HCT116 (cell line): Measurements from ENCODE around the gene MXD1. TPM values are rescaled to one million over a fixed set of nuclear protein-coding genes. Genes with fewer than 3 reads are reported as not detected.
A peak's percentile ranks its signal among the peaks of the same experiment; 100 is the strongest.

ENCODE experiments used
- ATAC-seq: fragments of 200-7000 bp; cut with Tn5 transposase; 2 replicates; pipeline ENCODE4 v1.9.1; 2020; ENCODE audit warnings: mild to moderate bottlenecking, moderate library complexity
- BruUV-seq: library from RNA; stranded (reverse); fragments of 400-500 nt; replicated peaks from 2 replicates; lab custom pipeline; 2021; lab: Mats Ljungman, UMichigan
- CTCF ChIA-PET: fragments of 300-600 bp; sonication (Branson Sonifier 250); formaldehyde crosslinking; loops from one replicate; lab custom pipeline; 2021; ENCODE audit warnings: antibody characterized with exemption; lab: Charles Lee
- POLR2A ChIA-PET: fragments of 300-600, 350-600 bp; sonication (Branson Sonifier 250); formaldehyde crosslinking; loops from one replicate; lab custom pipeline; 2021; ENCODE audit warnings: antibody characterized with exemption; lab: Charles Lee
- RAD21 ChIA-PET, 2 experiments: fragments of 300-600 bp; sonication (Branson Sonifier 250); formaldehyde crosslinking; loops; one replicate each; lab custom pipeline; 2023; ENCODE audit warnings: low total read pairs in 2 of 2; ENCODE audit not compliant: uncharacterized antibody in 2 of 2, unreplicated experiment in 2 of 2, low non-redundant PET in 1 of 2; lab: Charles Lee
- DNase-seq: peaks from one replicate; pipeline ENCODE4 v3.0.0-alpha.2; 2010; ENCODE audit warnings: low read depth, low spot score
- H2AFZ ChIP-seq: fragments of 200-600 bp; shearing (Covaris generic), sonication (generic); 2 replicates; pipeline ENCODE4 v1.6.1; 2017; ENCODE audit warnings: low read depth, mixed run types, mixed read lengths, antibody characterized with exemption, low read length; ENCODE audit not compliant: poor library complexity, severe bottlenecking
- H3K27ac ChIP-seq: 2 replicates; pipeline ENCODE4 v1.5.1; 2012; ENCODE audit warnings: low read depth, low read length
- H3K27me3 ChIP-seq: fragments of 200-600 bp; sonication (generic); 2 replicates; pipeline ENCODE4 v1.6.1; 2016; ENCODE audit warnings: mixed run types, low read length, mixed read lengths; ENCODE audit not compliant: insufficient read depth
- H3K36me3 ChIP-seq, 2 experiments: fragments of 200-500 bp in 1 of 2; fragments of 200-600 bp in 1 of 2; sonication (Bioruptor generic) in 1 of 2; sonication (generic) in 1 of 2; 2 replicates each; pipeline versions ENCODE4 v1.5.1 to v1.6.1; 2014 to 2016; ENCODE audit warnings: low read length in 2 of 2, inconsistent platforms in 1 of 2, mixed read lengths in 1 of 2, mixed run types in 1 of 2; ENCODE audit not compliant: insufficient read depth in 2 of 2, control insufficient read depth in 1 of 2
- H3K4me1 ChIP-seq, 2 experiments: fragments of 200-600 bp in 1 of 2; sonication (generic) in 1 of 2; 2 replicates each; pipeline versions ENCODE4 v1.5.1 to v1.6.1; 2012 to 2017; ENCODE audit warnings: low read length in 2 of 2, inconsistent platforms in 1 of 2, mild to moderate bottlenecking in 1 of 2, mixed read lengths in 1 of 2, mixed run types in 1 of 2, moderate library complexity in 1 of 2; ENCODE audit not compliant: insufficient read depth in 2 of 2, control insufficient read depth in 1 of 2
- H3K4me2 ChIP-seq: fragments of 200-600 bp; sonication (generic); 2 replicates; pipeline ENCODE4 v1.6.1; 2017; ENCODE audit warnings: mixed run types, low read length, mixed read lengths
- H3K4me3 ChIP-seq, 2 experiments: fragments of 200-600 bp in 1 of 2; sonication (generic) in 1 of 2; replicated peaks in 1 of 2; 2 replicates each; pipeline ENCODE4 v1.5.1; 2011 to 2016; ENCODE audit warnings: low read length in 2 of 2, control low read depth in 1 of 2, low read depth in 1 of 2, mild to moderate bottlenecking in 1 of 2, mixed read lengths in 1 of 2, mixed run types in 1 of 2
- H3K79me2 ChIP-seq: fragments of 200-600 bp; sonication (generic); 2 replicates; pipeline ENCODE4 v1.6.1; 2017; ENCODE audit warnings: mild to moderate bottlenecking, mixed run types, low read length, moderate library complexity, mixed read lengths; ENCODE audit not compliant: insufficient read depth
- H3K9ac ChIP-seq: fragments of 200-600 bp; sonication (generic); 2 replicates; pipeline ENCODE4 v1.6.1; 2016; ENCODE audit warnings: low read length, mixed read lengths
- H3K9me2 ChIP-seq: fragments of 200-600 bp; sonication (generic), shearing (Covaris generic); 2 replicates; pipeline ENCODE4 v1.6.1; 2017; ENCODE audit warnings: mixed run types, mild to moderate bottlenecking, moderate library complexity; ENCODE audit not compliant: insufficient read depth
- H3K9me3 ChIP-seq, 2 experiments: fragments of 200-500 bp in 1 of 2; fragments of 200-600 bp in 1 of 2; sonication (Bioruptor generic) in 1 of 2; sonication (generic) in 1 of 2; 2 replicates each; pipeline ENCODE4 v1.6.1; 2014 to 2017; ENCODE audit warnings: low read length in 2 of 2, mixed read lengths in 2 of 2, inconsistent platforms in 1 of 2, low read depth in 1 of 2, mild to moderate bottlenecking in 1 of 2, mixed run types in 1 of 2, moderate library complexity in 1 of 2; ENCODE audit not compliant: control insufficient read depth in 1 of 2, insufficient read depth in 1 of 2
- H4K20me1 ChIP-seq: fragments of 200-600 bp; sonication (generic), shearing (Covaris generic); 2 replicates; pipeline ENCODE4 v1.6.1; 2017; ENCODE audit warnings: mixed run types, mild to moderate bottlenecking, moderate library complexity; ENCODE audit not compliant: insufficient read depth
- EGR1 ChIP-seq: IDR thresholded peaks from 2 replicates; pipeline ENCODE4 v1.6.1; 2012; ENCODE audit warnings: low read depth
- FOSL1 ChIP-seq: IDR thresholded peaks from 2 replicates; pipeline ENCODE4 v1.6.1; 2012; ENCODE audit warnings: low read depth
- JUND ChIP-seq: IDR thresholded peaks from 2 replicates; pipeline ENCODE4 v1.6.1; 2012
- MAX ChIP-seq: IDR thresholded peaks from 2 replicates; pipeline ENCODE4 v1.6.1; 2012
- RAD21 ChIP-seq: IDR thresholded peaks from 2 replicates; pipeline ENCODE4 v1.6.1; 2012; ENCODE audit warnings: low read depth, mild to moderate bottlenecking
- SP1 ChIP-seq: IDR thresholded peaks from 2 replicates; pipeline ENCODE4 v1.6.1; 2012; ENCODE audit warnings: low read depth
- ZBTB33 ChIP-seq: IDR thresholded peaks from 2 replicates; pipeline ENCODE4 v1.6.1; 2011; ENCODE audit warnings: mild to moderate bottlenecking, low read length, moderate library complexity; ENCODE audit not compliant: insufficient replicate concordance; ENCODE audit errors: extremely low read depth
- ZNF274 ChIP-seq: fragments of 200-500 bp; sonication (Bioruptor generic); IDR thresholded peaks from 2 replicates; pipeline ENCODE4 v1.6.1; 2014; ENCODE audit warnings: mild to moderate bottlenecking, low read depth, low read length, inconsistent platforms
- intact Hi-C: fragments of 100-400 bp; cut with micrococcal nuclease; formaldehyde crosslinking; loops from 2 replicates; pipeline ENCODE4 v1.10.0; 2022
- total RNA-seq: library from RNA; stranded (reverse); gene quantifications from one replicate; pipeline ENCODE4 v1.2.1, GENCODE V29; 2021; ENCODE audit not compliant: unreplicated experiment

Gene MXD1
- total RNA-seq, 1 experiment from 2014 or later, result 10.3 TPM

GRCh38 chr2:69946351-69947324 lies 31.7 kb downstream of the MXD1 start:
- ChIA-PET RAD21 (no interaction called here), POLR2A (interaction anchor here (1.1 kb wide), 2 partner anchors 32 to 311 kb away, joined by 3 read pairs; partner anchors contain the start of gene MXD1), CTCF (interaction anchor here (1.3 kb wide), 1 partner anchor 222 kb away, joined by 4 read pairs; no protein-coding TSS in a partner anchor)
- intact Hi-C loops, result no loop called here
- Histone ChIP-seq H3K36me3 (no peaks in the 10 kb centered on the region), H3K9ac (peak overlapping the region; percentile 33), H3K27ac (peak overlapping the region; percentile 15), H3K79me2 (no peaks in the 10 kb centered on the region), H3K9me3 (no peaks in the 10 kb centered on the region), H2AFZ (peak overlapping the region; percentile 46), H3K27me3 (no peaks in the 10 kb centered on the region), H3K4me3 (peak overlapping the region in 1 of 2 experiments; percentile 17; a peak in 2 of 4 replicates), H4K20me1 (no peaks in the 10 kb centered on the region), H3K4me1 (peaks cover 19 to 32% of the 10 kb centered on the region in 2 experiments), H3K4me2 (peak overlapping the region; percentile 68), H3K9me2 (no peaks in the 10 kb centered on the region)
- TF ChIP-seq ZBTB33 (no peak), SP1 (peak; percentile 76), EGR1 (no peak), MAX (peak; percentile 19; the same call in 1 of the 2 replicates), ZNF274 (no peak), FOSL1 (peak; percentile 74), JUND (peak; percentile 61; the same call in 1 of the 2 replicates), RAD21 (no peak; the same call in 1 of the 2 replicates)
- no TSS peak for BruUV-seq
- DNase-seq (peak; percentile 34), ATAC-seq (peak; percentile 80)
